Prostate gland (tissue), 2 donors: ENCODE results near the gene LRRC59.

ENCODE experiments used
- POLR2AphosphoS5 ChIP-seq: sonication (generic); formaldehyde crosslinking; IDR thresholded peaks from one replicate; pipeline ENCODE4 v1.6.1; 2017; ENCODE audit warnings: antibody characterized with exemption
- TF ChIP-seq, protein P1 (sequence below), 4 experiments: fragments of 200-600 bp in 2 of 4; fragments of 450-650 bp in 2 of 4; sonication (generic) in 2 of 4; IDR thresholded peaks; 1 replicate in 3 of 4; 2 replicates in 1 of 4; pipeline ENCODE4 v1.5.1; 2016 to 2019; ENCODE audit warnings: antibody characterized with exemption in 4 of 4, mild to moderate bottlenecking in 2 of 4, moderate library complexity in 2 of 4

DNA sequence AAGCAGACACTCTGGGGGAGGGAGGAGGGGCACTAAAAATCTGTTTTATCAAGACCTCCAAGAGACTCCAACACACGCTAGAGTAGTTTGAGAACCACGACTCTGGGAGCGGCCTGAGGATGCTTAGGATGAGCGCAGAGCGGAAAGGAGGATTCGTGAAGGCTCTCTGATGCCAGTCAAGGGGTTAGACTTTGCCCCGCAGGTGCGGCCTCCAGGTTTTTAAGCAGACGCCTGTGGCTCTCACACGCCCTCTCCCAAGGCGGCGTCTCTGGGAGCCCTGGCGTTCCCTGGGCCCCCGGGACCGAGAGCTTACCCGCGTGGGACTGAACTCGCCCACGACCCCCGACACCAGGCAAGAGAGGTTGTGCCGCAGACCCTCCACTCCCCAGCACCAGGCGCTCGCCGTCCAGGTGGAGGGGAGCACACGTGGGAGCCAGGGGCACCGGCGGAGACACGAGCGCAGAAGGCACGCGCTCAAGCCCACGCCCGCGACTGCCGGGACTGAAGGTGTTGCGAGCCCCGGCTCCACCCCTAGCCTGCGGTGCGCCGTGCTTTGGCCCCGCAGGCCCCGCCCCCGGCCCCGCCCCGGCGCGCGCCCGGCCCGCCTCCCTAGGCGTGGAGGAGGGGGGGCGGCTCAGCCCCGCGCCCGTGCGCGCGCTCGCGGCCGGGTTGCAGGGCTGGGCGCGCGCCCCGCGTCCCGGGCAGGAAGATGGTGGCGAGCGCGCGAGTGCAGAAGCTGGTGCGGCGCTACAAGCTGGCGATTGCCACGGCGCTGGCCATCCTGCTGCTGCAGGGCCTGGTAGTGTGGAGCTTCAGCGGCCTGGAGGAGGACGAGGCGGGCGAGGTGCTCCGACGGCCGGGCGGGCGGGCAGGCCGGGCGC lies 51.7 kb downstream of the LRRC59 start, which contains the start of gene XYLT2:
- TF ChIP-seq, protein P1, sequence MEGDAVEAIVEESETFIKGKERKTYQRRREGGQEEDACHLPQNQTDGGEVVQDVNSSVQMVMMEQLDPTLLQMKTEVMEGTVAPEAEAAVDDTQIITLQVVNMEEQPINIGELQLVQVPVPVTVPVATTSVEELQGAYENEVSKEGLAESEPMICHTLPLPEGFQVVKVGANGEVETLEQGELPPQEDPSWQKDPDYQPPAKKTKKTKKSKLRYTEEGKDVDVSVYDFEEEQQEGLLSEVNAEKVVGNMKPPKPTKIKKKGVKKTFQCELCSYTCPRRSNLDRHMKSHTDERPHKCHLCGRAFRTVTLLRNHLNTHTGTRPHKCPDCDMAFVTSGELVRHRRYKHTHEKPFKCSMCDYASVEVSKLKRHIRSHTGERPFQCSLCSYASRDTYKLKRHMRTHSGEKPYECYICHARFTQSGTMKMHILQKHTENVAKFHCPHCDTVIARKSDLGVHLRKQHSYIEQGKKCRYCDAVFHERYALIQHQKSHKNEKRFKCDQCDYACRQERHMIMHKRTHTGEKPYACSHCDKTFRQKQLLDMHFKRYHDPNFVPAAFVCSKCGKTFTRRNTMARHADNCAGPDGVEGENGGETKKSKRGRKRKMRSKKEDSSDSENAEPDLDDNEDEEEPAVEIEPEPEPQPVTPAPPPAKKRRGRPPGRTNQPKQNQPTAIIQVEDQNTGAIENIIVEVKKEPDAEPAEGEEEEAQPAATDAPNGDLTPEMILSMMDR (IDR thresholded peaks at IDR 0.05): no peak
- peak; percentile 44 for TF ChIP-seq POLR2AphosphoS5
